Fibroblast of lung (primary cell): ENCODE results near the gene WDCP.

Experiments used
- CTCF ChIP-seq, 2 donors: IDR thresholded peaks in 1 of 2; conservative IDR thresholded peaks in 1 of 2; 1 replicate in 1 of 2; 2 replicates in 1 of 2; pipeline ENCODE4 v1.5.1; 2011 to 2012; ENCODE audit warnings: low read length in 2 of 2, control low read depth in 1 of 2, inconsistent platforms in 1 of 2, low read depth in 1 of 2, mild to moderate bottlenecking in 1 of 2
- EZH2 ChIP-seq: IDR thresholded peaks from 2 replicates; pipeline ENCODE4 v1.5.1; 2012; ENCODE audit warnings: low read length, control low read depth, mild to moderate bottlenecking; ENCODE audit errors: missing control alignments

- no peak for TF ChIP-seq CTCF (conservative IDR thresholded peaks at IDR 0.05 in 1 of 2, IDR thresholded peaks at IDR 0.05 in 1 of 2; ENCODE audit: low read depth in 1 of 2, low read length in 2 of 2)
- no peak for TF ChIP-seq EZH2
These were observed 1.4 kb downstream of the WDCP start for GRCh38 chr2:24045511-24046508.
